Left renal pelvis (tissue), 4 donors: ENCODE measurements around the gene MRPS23. TPM values are rescaled to one million over a fixed set of nuclear protein-coding genes. Genes with fewer than 3 reads are reported as not detected.

Experiments used
- DNase-seq, 4 donors: peaks; one replicate each; pipeline ENCODE4 v3.0.0-alpha.2; 2013; ENCODE audit warnings: low read depth in 4 of 4, low spot score in 3 of 4
- polyA plus RNA-seq, 4 donors: library from polyadenylated mRNA; unstranded; fragments of 120-200 nt; gene quantifications; one replicate each; pipeline ENCODE4 v1.2.1, GENCODE V29; 2013; ENCODE audit not compliant: insufficient read length in 4 of 4

MRPS23 gene
- 10 to 100 TPM; 45.8 to 62.8 (median 60.7) TPM for polyA plus RNA-seq

DNA sequence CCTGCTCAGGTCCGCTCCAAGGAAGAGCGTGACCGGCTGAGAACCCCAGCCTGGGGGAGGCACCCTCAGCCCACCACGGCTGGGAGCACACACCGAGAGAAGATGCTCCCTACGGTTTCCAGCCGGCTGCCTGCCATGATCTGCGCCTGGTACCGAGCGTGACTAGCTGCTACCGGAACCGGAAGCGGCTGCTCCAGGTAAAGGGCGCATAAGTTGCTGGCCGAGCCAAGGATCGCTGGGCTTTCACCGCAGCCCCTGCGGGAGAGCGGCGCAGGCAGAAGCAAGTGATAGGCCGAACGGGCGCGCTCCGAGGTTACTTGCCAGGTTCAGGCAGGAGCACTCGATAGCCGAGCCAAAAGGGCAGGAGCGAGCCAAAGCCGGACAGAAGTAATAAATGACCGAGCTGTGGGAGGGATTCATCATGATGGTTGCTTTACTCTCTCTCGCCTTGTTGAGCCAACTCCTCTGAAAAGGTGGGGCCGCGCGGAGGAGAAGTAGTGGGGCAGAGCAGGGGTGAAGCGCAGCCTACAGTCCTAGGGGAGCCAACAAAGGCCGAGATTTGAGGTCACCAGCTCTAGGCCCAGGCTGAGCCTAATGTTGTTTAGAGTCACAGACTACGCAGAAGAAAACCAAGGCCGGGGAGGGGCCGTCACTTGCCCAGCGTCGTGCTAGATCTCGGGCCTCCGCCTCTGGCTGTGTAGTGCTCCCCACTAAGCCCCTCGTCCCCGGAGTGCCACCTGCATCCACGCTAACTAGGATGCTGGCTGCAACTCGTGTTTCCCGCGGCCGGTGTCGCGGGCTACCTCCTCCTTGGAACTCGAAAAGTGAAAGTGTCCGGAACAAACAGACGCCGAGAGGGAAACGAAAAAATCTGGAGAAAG lies at the start of gene MRPS23:
Gene MRPS23, minus strand, starts transcription at position 171 of the 881 bp plus-strand sequence. Its CDS starts 34 bp downstream, at position 137.
- peak; percentile 93 to 97 (median 94) for DNase-seq

DNA sequence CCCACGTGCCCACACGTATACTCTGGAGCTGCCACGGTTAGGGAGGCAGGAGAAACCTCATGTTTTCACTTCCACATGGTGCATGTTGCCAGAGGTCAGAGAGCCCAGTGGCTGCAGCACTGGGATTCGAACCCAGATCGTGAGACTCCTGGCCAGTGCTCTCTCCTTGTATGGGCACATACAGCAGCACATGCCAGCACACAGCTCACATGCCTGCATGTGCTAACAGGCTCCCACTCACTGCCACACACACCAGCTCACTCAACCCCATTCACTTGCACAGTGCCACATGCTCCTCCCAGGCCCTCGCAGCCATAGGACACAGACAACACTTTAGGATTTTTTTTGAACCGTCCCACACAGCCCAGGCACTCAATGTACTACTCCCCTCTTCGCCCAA lies 49.5 kb upstream of the MRPS23 start:
- DNase-seq: no peak

DNA sequence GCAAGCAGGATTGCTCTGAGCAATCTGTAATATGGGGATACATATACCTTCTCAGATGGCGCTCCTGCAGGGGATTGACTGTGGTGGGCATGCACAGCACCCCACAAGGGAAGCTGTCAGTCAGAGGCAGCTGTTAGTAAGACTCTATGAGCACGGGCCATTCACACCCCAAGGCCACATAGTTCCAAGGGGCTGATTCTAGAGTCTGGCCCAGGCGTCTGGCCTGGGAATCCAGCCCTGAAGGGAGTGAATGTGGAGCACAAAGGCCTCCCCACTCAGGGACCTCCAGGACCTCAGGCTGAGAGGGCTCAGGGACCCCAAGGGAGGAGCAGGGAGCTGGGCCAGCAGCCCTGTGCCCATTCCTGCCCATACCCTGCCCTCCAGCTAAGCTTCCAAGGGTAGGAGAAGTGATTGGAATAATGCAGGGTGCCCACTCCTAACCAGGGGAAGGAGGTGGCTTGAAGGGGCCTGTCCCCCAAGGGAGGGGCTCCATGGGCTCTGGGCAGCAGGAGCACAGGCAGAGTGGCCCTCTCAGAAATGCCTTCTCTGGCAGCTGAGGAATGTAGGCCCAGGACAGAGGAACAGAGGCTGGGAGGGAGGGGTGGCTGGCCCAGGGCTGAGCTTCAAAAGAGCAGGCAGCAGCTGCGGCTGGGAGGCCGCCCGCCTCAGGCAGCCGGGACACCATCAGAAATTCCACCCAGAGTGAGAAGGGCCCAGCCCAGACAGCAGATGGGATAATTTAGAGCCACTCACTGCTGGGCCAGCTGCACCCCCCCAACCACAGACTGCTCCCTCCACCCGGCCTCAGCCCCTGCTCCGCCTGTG lies 48.9 kb upstream of the MRPS23 start:
- no peak for DNase-seq

DNA sequence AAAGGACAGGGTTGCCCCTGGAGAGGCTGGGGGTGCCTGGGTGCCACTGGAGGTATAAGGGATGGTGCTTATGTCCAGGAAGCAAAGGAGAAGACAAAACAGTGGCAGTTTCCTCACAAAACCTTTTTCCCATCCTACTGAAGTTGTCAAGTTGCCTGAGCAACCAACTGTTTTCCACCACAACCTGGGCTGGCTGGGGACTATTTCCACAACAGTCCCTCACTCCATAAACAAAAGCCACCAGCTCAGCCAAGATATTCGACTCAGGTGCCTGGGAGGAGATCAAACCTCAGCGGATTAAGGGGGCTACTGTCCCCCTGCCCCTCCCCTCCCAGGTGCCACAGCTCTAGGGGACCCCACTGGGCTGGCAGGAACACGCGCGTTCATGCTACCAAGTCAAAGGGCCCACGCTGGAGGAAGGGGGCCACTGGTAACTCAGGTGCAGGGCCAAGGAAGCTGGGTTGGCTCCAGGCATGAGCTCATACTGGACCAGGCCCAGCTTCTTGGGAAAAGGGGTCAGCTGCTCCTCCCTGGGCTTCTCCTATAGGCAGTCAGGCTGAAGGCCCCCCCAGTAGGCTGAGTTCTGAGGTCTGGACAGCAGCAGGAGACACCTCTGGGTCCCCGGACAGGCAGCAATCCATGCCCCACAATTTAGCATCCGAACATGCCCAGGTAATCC lies 45.7 kb upstream of the MRPS23 start:
- DNase-seq: no peak

DNA sequence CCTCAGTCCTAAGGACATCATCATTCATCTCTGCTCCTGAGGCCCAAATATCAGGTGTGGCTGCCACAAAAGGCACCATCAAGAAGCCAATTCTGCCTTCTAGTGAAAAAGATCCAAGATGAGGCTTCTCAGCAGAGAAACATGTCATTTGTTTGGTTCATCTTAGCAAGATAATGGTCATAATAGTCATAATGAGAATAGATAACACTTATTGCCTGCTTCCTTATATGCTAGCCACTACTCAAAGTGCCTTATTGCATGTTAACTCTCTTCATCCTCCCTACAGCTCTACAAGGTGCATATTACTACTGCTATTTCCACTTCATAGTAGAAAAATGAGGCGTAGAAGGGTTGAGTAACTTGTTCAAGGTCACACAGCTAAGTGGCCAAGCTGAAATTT lies 45.0 kb upstream of the MRPS23 start:
- no peak for DNase-seq

DNA sequence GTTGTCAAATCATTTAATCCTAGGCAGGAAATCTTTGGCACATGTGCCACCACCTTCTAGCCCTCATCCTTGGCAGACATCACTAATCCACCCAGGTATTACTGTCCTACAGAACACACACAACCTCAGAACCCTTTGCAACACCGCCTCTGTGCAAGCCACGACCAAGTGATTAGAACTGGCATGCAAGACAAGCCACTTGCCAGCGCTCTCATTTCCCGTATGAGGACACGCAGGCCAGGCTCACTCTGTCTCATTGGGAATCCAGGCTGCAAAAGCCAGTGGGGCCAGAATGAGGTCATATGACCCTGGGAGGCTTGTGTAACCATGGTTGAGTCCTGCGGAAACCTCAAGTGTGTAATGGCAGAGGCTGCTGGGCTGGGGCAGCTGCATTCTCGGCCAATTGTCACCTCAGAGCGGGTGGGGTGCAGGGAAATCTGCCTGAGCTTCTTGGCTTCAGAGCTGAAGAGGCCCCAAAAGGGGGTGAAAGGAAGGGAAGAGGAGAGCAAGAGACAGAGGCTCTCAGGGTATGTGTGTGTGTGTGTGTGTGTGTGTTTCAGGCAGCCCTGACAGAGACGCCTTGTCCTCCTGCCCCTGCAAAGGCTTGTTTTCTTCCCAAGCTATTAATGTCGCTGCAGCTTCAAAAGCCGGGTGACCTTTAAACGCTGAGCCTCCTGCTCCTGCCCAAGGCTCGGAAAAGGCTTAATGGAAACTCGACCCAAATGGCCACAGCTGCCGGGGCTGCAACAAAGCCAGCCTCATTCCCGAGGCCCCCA lies 43.2 kb upstream of the MRPS23 start:
- peak in 2 of 4 donors; percentile 66 to 72 for DNase-seq

DNA sequence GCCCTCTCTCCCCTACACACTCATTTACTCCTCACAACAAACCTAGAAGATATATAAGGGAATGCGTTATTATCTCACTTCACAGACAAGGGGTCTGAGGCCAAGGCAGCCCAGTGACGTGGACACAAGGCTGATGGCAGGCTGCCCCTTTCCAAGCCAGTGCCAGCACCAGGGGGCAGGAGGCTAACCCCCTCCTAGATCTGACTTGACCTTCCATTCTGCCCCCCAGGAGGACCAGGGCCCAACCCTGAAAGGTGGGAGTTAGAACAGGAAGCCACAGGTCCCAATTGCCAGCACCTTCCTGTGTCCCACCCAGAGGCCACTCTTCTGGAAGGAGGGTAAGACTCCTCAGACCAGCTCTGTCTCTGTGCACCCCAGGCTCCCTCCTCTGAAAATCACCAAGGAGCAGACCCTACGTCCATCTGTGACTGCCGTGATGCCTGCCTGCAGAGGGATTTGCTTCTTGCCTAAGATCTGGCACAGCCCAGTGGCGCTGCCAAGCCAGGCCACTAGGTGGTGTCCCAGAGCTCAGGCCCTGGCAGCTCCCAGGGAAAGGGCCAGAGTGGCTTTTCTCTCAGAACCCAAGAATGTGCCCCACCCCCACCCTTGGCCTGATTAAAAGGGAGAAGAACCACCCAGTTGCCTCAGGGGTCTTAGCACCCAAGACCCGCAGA lies 42.4 kb upstream of the MRPS23 start:
- DNase-seq: peak in 3 of 4 donors; percentile 68 to 81 (median 76)

DNA sequence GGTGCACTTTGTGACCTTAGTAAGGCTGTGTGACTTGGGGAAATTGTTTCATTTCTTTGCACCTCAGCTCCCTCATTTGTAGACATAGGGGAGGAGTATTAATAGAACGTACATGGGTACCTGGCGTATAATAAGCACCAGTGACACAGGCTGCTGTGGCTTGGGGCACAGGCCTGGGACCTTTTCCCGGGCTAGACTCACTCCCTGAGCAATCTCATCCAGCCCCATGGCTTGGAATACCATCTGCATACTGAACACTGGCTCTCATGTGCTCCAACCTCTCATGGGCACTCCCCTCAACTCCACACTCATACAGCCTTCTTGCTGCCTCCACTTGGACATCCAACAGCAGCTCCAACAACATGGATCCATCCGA lies 41.0 kb upstream of the MRPS23 start:
- DNase-seq: no peak

DNA sequence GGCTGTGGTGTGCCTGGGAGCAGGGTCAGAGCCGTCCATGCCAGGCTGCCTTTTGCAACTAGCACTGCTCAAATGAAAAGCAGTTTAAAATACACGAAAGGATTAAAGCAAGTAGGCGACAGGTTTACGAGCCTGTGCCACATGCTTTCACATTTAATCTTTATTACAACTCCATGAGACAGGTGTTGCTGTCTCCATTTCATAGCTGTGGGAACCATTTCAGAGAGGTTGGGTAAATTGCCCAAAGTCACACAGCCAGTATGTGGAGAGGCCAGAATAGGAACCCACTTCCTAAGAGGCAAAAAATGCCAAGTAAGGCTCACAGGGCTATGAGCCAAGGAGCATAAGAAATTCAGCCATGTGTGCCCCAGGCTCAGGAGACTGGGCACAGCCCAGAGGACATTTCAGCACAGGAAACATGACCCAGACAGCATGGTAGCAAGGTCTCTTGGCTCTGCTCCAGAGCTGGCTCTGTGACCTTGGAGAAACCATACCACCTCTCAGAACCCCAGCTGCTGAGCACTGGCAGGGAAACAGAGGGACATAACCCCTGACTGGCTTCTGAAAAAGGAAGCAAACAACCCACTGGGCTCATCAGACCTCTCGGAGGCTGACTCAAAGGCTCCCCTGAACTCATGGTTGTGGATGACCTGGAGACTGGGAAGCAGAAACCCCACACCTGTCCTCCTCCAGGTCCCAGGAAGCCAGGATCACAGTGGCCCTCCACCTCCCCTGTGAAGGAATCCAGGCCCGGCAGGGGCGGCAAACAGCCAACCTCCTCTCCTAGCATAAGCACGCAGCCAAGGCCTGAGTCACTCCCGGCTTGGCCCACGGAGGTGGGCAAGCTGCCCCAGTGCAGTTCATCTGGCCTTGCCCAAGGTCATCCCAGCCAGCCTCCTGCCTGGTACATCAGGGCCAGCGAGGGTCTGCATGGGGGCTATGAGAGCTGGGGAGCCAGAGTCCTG lies 40.3 kb upstream of the MRPS23 start:
- DNase-seq: no peak

DNA sequence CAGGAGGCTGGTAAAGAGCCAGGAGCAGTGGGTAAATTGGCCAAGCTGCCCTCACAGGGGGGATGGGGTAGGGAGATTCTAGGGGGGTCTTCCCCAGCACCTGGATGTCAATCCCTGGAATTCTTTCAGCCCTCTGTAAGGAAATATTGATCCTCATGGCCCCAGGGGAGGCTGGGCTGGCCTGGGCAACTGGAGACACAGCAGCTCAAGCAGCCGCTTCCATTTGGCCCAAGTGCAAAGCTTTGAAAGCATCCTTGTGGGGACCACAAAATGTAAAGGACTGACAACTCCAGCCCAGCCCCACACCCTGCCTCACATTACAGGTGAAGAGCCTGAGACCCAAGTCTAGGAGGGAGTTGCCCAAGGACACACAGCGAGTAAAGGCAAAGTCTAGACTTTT lies 39.4 kb upstream of the MRPS23 start:
- no peak for DNase-seq

DNA sequence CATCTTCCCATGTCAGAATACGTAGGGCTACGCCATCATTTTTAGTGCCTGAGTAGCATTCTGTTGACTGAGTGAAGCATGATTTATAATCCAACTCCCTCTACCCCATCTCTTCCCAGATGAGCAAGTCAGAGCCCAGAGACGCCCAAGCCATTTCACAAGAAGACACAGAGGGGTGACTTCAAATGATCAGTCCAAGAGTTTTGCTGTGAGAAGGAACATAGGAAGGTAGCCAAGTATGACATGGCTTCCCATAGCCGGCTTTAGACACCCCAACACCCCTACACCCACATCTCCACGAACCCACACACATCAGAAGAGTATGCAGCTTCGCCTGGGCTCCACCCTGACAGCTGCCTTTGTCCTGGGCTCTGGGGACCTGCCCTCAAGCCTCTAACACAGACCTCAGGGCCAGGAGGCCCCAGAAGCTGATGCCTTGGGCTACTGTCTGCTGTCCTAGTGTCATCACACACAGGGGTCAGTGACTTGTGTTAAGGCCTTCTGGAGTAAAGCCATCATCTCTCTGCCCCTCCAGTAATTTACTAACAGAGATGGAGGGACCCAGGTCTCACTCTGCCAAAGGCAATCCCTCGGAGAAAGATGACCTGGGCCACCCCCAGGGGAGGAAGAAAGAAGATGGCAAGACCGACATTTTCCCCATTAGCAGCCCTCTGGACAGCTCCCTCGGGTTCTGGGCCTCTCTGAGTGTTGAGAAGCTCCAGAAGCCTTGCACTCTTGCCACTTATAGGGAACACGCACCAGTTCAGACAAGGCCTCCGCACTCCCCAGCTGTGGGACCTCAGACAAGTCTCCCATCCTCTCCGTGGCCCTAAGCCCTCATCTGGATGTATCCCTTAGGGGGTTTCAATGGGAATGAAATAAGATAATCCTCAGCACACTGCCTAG lies 38.7 kb upstream of the MRPS23 start:
- DNase-seq: no peak

DNA sequence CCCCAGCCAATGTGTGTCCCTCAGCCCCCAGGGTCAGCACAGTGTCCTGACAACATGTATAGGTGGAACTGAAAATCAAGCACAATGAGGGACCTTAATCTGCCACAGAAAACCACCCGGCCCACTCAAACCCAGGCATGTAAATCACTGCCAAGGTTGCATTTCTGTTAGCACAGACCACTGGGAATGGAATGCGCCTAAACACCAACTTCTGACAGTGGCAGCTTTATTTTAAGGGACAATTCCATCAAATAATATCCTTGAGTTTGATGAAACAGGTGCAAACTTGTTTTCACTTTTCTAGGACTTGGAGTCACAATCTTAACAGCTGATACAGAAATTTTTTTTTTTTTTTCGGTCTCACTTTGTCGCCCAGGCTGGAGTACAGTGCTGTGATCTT lies 37.3 kb upstream of the MRPS23 start:
- no peak for DNase-seq

DNA sequence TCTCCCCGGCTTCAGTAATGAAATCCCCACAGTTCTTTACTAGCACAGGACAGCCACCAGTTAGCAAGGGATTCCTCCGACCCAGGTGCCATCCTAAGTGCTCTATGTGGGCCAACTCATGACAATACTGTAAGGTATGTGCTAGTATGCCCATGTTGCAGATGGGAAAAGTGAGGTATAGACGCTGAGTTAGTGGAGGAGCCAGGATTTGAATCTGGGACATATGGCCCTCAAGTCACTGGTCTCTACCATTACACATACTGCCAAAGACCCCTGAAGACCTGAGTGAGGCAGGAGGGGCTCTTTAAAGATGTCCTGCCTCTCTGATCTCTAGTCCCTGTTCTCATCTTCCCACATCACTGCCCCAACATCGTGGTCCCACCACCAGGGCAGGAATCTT lies 36.2 kb upstream of the MRPS23 start:
- DNase-seq: no peak

DNA sequence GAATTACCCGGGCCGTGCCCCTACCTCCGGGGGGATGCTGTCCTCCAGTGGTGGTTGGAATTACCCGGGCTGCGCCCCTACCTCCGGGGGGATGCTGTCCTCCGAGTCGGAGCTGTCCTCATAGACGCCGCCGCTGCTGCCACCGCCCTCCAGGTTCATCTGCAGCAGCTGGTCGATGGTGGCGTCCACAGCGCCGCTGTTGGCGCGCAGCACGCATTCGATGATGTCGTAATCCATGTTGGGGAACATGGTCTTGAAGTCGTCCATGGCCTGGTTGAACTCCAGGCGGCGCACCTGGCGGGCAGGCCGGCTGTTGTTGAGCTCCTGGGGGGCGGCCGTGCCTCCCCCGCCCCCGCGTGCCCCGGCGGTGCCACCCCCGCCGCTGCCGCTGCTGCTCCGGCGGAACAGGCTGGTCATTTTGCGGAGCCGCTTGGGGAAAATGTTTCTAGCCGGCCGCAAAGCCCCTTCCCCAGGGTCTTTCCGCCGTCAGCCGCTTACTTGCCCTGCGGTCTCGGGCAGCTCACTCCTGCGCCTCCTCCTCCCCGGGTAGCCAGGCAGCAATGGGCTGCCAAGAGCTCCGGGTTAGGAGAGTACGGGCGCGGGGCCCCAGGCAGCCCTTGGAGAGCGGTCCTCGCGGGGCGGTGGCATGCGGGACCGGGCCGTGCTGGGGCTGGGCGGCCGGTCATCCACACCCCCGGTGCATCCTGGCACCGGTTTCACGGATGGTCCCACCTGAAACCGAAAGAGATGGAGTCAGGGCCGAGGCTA lies 35.5 kb upstream of the MRPS23 start:
- DNase-seq: no peak

DNA sequence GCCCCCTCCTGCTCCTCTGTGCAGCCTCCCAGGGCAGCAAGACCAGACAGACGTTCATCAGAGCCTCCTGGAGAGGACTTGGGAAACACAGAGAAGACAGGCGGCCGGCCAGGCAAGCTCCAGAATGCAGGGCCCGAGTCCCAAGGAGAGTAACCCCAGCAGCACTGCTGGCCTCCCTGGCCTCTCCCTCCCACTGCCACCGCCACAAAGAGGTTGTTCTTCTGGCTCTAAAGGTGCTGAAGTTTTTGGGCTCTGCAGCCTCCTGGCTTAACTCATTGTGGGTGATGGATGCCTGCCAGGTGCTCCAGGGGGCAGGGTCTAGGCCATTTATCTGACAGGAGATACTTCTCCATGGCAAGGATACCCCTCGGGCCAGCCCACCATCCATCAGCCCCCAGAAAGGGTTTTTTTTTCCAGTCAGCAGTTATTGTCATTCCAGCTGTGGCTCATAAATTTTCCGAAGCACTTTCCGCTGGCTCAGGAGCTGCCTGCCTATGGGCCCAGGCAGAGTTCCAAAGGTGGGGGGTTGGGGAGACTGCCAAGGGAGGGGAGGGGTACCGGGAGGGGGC lies 32.0 kb upstream of the MRPS23 start:
- no peak for DNase-seq

DNA sequence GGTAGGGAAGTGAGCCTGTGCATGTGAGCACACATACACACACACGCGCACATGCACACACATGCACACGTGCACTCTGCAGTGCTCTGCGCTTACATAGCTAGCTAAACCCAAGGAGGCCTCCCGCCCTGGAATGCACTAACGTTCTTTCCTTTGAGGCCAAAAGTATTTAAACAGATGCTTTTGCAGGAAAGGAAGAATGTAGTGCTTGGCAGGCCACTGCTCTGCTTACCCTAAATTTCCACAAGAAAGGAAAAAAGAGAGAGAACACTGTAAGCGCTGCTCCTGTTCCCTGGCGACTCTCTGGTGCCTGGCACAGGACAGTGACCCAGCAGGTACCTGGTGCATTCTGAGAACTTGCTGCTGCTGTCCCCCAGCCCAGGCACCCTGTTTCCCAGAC lies 31.3 kb upstream of the MRPS23 start:
- DNase-seq: no peak

DNA sequence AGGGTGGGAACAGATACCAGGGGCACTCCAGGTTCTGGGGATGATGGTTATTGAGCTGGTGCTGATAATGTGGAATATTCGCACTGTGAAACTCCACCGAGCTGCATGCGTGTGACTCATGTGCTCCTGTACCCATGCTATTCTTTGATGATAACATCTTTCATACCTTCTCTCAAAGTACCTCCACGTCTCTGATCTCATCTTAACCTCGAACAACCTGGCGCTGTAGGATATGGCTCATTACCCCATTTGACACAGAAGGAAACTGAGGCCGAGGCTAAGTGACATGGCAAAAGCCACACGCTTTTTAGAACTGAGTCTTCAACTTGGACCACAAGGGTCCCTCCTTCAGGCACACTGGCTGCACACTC lies 30.2 kb upstream of the MRPS23 start:
- no peak for DNase-seq
